Brain microvascular endothelial cell (primary cell): ENCODE measurements around the gene CHIT1.
"Not testable (repeated sequence)": the region's sequence is repeated elsewhere in the genome, so short reads cannot be mapped to it uniquely, and the experiment has no call there.

Source experiments
- DNase-seq: peaks from one replicate; pipeline ENCODE4 v3.0.0-alpha.2; 2020
- H3K27ac ChIP-seq: fragments of 250-450 bp; sonication (Bioruptor Pico); 2 replicates; pipeline ENCODE4 v1.5.1; 2020; ENCODE audit warnings: mild to moderate bottlenecking, moderate library complexity
- H3K27me3 ChIP-seq: fragments of 250-450 bp; sonication (Bioruptor Pico); replicated peaks from 2 replicates; pipeline ENCODE4 v1.5.1; 2020; ENCODE audit warnings: mild to moderate bottlenecking
- H3K36me3 ChIP-seq: fragments of 250-450 bp; sonication (Bioruptor Pico); replicated peaks from 2 replicates; pipeline ENCODE4 v1.5.1; 2020; ENCODE audit warnings: mild to moderate bottlenecking
- H3K4me3 ChIP-seq: 2 replicates; pipeline ENCODE4 v1.5.1; 2011; ENCODE audit warnings: low read depth, mild to moderate bottlenecking, control low read depth, low read length, moderate library complexity
- CTCF ChIP-seq: IDR thresholded peaks from 2 replicates; pipeline ENCODE4 v1.5.1; 2011; ENCODE audit warnings: low read depth, mild to moderate bottlenecking, moderate library complexity, low read length, control low read depth, inconsistent platforms; ENCODE audit errors: missing control alignments
- in situ Hi-C: cut with HindIII; loops from 2 replicates; pipeline ENCODE4 v1.10.0; 2017; ENCODE audit warnings: low sequenced_read_pairs, low pct_ligation_motif_present

CHIT1 gene

DNA sequence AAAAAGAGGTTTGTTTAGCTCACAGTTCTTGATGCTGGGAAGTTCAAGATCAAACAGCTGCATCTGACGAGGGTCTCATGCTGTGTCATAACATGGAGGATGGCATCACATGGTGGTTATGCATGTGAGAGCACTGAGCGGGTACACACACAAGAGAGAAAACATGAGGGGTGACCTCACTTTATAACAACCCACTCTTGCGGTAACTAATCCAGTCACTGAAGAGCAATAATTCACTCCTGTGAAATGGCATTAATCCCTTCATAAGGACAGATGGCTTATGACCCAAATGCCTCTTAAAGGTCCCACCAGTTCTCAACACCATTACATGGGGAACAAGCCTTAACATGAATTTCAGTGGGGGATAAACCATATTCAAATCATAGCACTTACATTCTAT is 23.2 kb upstream of the CHIT1 start:
- in situ Hi-C loops = no loop called here
- Histone ChIP-seq H3K27me3 (peaks cover 6% of the 10 kb centered on the region), H3K36me3 (no peaks in the 10 kb centered on the region), H3K27ac (no peak overlapping the region), H3K4me3 (no peak overlapping the region)
- no peak for TF ChIP-seq CTCF
- DNase-seq = no peak

GRCh38 chr1:203251466-203251865 is 22.0 kb upstream of the CHIT1 start:
- H3K27ac ChIP-seq = no peak overlapping the region
- H3K4me3 ChIP-seq = no peak overlapping the region
- peaks cover 6% of the 10 kb centered on the region for H3K27me3 ChIP-seq
- DNase-seq = no peak
- no peak for TF ChIP-seq CTCF
- H3K36me3 ChIP-seq = no peaks in the 10 kb centered on the region
- in situ Hi-C loops = no loop called here

DNA sequence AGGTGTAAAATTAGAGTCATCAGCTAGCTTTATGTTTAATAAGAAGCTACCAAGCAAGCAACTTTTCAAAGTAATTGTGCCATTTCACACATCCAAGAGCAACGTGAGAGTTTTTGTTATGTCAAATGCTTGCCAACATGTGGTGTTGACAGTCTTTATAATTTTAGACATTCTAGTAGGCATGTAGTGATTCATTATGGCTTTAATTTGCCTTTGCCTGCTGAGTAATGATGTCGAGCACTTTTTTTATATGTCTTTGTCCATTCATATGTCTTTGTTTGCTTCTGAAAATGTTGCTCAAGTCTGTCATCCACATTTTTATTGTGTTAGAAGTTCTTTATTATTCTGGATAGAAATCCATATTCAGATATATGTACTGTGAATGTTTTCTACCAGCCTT is 21.4 kb upstream of the CHIT1 start:
- H3K27ac ChIP-seq = no peak overlapping the region
- no peaks in the 10 kb centered on the region for H3K36me3 ChIP-seq
- no peak overlapping the region for H3K4me3 ChIP-seq
- in situ Hi-C loops = no loop called here
- DNase-seq = no peak
- peaks cover 6% of the 10 kb centered on the region for H3K27me3 ChIP-seq
- TF ChIP-seq CTCF = no peak

DNA sequence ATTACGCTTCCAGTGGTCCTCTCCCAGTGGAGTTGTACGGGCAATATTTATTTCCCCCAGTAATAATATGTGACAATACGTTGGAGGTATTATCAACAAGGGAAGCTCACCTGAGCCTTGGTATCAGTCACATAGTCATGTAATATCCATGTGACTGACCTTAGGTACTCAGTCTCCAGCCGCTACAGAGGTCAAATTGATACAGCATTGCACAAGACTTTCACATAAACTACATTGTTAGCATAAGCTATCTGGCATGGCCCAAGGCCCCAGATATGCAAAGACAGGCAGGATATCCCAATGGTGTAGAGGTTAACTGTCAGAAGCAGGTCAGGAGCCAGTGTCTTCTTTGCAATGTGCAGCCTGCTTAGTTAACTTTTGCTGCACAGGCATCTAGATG is 15.3 kb upstream of the CHIT1 start:
- in situ Hi-C loops = no loop called here
- Histone ChIP-seq H3K27ac (no peak overlapping the region), H3K36me3 (no peaks in the 10 kb centered on the region), H3K27me3 (no peaks in the 10 kb centered on the region), H3K4me3 (no peak overlapping the region)
- no peak for TF ChIP-seq CTCF
- no peak for DNase-seq

DNA sequence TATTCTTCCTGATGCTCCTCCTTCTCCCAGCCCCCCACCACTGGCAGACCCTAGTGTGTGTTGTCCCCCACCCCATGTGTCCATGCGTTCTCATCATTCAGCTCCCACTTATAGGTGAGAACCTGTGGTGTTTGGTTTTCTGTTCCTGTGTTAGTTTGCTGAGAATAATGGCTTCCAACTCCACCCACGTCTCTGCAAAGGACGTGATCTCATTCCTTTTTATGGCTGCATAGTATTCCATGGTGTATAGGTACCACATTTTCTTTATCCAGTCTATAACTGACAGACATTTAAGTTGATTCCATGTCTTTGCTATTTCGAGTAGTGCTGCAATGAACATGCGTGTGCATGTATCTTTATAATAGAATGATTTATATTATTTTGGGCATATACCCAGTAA is 12.2 kb upstream of the CHIT1 start:
- H3K36me3 ChIP-seq, DNase-seq, H3K27me3 ChIP-seq, H3K4me3 ChIP-seq, in situ Hi-C loops, H3K27ac ChIP-seq: not testable (repeated sequence)

GRCh38 chr1:203239526-203240305 is 10.2 kb upstream of the CHIT1 start:
- DNase-seq = no peak
- no peaks in the 10 kb centered on the region for H3K27me3 ChIP-seq
- H3K36me3 ChIP-seq = no peaks in the 10 kb centered on the region
- TF ChIP-seq CTCF = no peak
- in situ Hi-C loops = no loop called here
- no peak overlapping the region for H3K27ac ChIP-seq
- no peak overlapping the region for H3K4me3 ChIP-seq
